ENCODE results near the gene INKA2.

INKA2 gene

GRCh38 chr1:111739194-111739924 lies at the start of gene INKA2:
TSS of gene INKA2 (minus strand) at chr1:111739395. CDS start at chr1:111739242, 153 bp downstream.
- DNase-seq = peak; percentile 85

GRCh38 chr1:111786669-111787207 lies 47.5 kb upstream of the INKA2 start:
- DNase-seq = no peak

- no peak for DNase-seq
Measured at GRCh38 chr1:111784273-111784901, 45.2 kb upstream of the INKA2 start.

GRCh38 chr1:111779546-111779945 lies 40.4 kb upstream of the INKA2 start:
- no peak for DNase-seq

GRCh38 chr1:111778541-111779051 lies 39.4 kb upstream of the INKA2 start:
- no peak for DNase-seq

GRCh38 chr1:111778066-111778465 lies 38.9 kb upstream of the INKA2 start:
- DNase-seq = no peak

- no peak for DNase-seq
Measured at GRCh38 chr1:111777301-111777700, 38.1 kb upstream of the INKA2 start.

GRCh38 chr1:111776861-111777260 lies 37.7 kb upstream of the INKA2 start:
- DNase-seq = no peak

GRCh38 chr1:111776391-111776790 lies 37.2 kb upstream of the INKA2 start:
- no peak for DNase-seq

GRCh38 chr1:111775966-111776365 lies 36.8 kb upstream of the INKA2 start:
- DNase-seq = no peak

- no peak for DNase-seq
Measured at GRCh38 chr1:111770916-111771315, 31.7 kb upstream of the INKA2 start.

GRCh38 chr1:111769517-111770146 lies 30.4 kb upstream of the INKA2 start:
- DNase-seq = no peak

- DNase-seq = no peak
Measured at GRCh38 chr1:111768625-111769024, 29.4 kb upstream of the INKA2 start.

- DNase-seq = no peak
Measured at GRCh38 chr1:111768023-111768422, 28.8 kb upstream of the INKA2 start.

- DNase-seq = no peak
Measured at GRCh38 chr1:111762332-111762731, 23.1 kb upstream of the INKA2 start.

GRCh38 chr1:111761717-111762116 lies 22.5 kb upstream of the INKA2 start:
- DNase-seq = no peak

GRCh38 chr1:111758373-111758772 lies 19.2 kb upstream of the INKA2 start:
- DNase-seq = no peak

- DNase-seq = no peak
Measured at GRCh38 chr1:111756124-111756513, 16.9 kb upstream of the INKA2 start.

GRCh38 chr1:111755331-111756123 lies 16.3 kb upstream of the INKA2 start, which contains the start of gene DDX20:
TSS of gene DDX20 (plus strand) at chr1:111755901. CDS start at chr1:111755925, 24 bp downstream.
- peak; percentile 95 for DNase-seq

GRCh38 chr1:111754984-111755330 lies 15.8 kb upstream of the INKA2 start:
- peak; percentile 54 for DNase-seq

GRCh38 chr1:111751906-111752575 lies 12.8 kb upstream of the INKA2 start:
- no peak for DNase-seq

- DNase-seq = no peak
Measured at GRCh38 chr1:111750856-111751255, 11.7 kb upstream of the INKA2 start.
